K562 (cell line): Measurements from ENCODE around the gene ATP6V0A1. TPM values are rescaled to one million over a fixed set of nuclear protein-coding genes. Genes with fewer than 3 reads are reported as not detected.

Source experiments
- BCL6 ChIP-seq: fragments of 250-450 bp; sonication (Bioruptor Pico); IDR thresholded peaks from 2 replicates; pipeline ENCODE4 v1.4.0; 2020
- CAMTA2 ChIP-seq: fragments of 250-450 bp; sonication (Bioruptor Pico); conservative IDR thresholded peaks from 2 replicates; pipeline ENCODE4 v1.5.1; 2022
- CBX2 ChIP-seq: fragments of 200-600 bp; sonication (generic); IDR thresholded peaks from one replicate; pipeline ENCODE4 v1.6.1; 2012; ENCODE audit warnings: mild to moderate bottlenecking, low read length, inconsistent platforms; ENCODE audit not compliant: insufficient read depth, poor library complexity, severe bottlenecking
- DEAF1 ChIP-seq: fragments of 450-650 bp; formaldehyde crosslinking; IDR thresholded peaks from 2 replicates; pipeline ENCODE4 v1.4.0; 2020; ENCODE audit warnings: mild to moderate bottlenecking, moderate library complexity
- GABPB1 ChIP-seq: sonication (generic); formaldehyde crosslinking; IDR thresholded peaks from 2 replicates; pipeline ENCODE4 v1.8.0; 2022; ENCODE audit warnings: mild to moderate bottlenecking, missing genetic modification reagents
- HOMEZ ChIP-seq: fragments of 250-450 bp; sonication (Bioruptor Pico); IDR thresholded peaks from 2 replicates; pipeline ENCODE4 v1.4.0; 2020; ENCODE audit warnings: mild to moderate bottlenecking, moderate library complexity
- HOXB6 ChIP-seq: fragments of 250-450 bp; sonication (Bioruptor Pico); IDR thresholded peaks from 2 replicates; pipeline ENCODE4 v1.5.1; 2022; ENCODE audit warnings: mild to moderate bottlenecking, borderline replicate concordance
- JUNB ChIP-seq: fragments of 450-650 bp; formaldehyde crosslinking; conservative IDR thresholded peaks from 2 replicates; pipeline ENCODE4 v1.4.0; 2020; ENCODE audit warnings: mild to moderate bottlenecking
- MYBL2 ChIP-seq, 2 experiments: fragments of 450-650 bp in 1 of 2; sonication (generic) in 1 of 2; formaldehyde crosslinking in 1 of 2; IDR thresholded peaks; 2 replicates each; pipeline versions ENCODE4 v1.6.1 to v1.8.1; 2017 to 2022; ENCODE audit warnings: borderline replicate concordance in 1 of 2, inconsistent platforms in 1 of 2, low read depth in 1 of 2, mild to moderate bottlenecking in 1 of 2, missing genetic modification reagents in 1 of 2, moderate library complexity in 1 of 2
- NR2C2 ChIP-seq, 2 experiments: fragments of 200-800 bp in 1 of 2; sonication (Bioruptor generic) in 1 of 2; sonication (generic) in 1 of 2; formaldehyde crosslinking in 1 of 2; IDR thresholded peaks; 2 replicates each; pipeline versions ENCODE4 v1.6.1 to v1.8.0; 2016 to 2022; ENCODE audit warnings: mild to moderate bottlenecking in 1 of 2, missing compliant biosample characterization in 1 of 2, missing genetic modification characterization in 1 of 2, missing genetic modification reagents in 1 of 2
- SP1 ChIP-seq: sonication (generic); formaldehyde crosslinking; IDR thresholded peaks from 2 replicates; pipeline ENCODE4 v1.8.1; 2022; ENCODE audit warnings: mild to moderate bottlenecking, missing genetic modification reagents
- ZNF518B ChIP-seq: fragments of 250-450 bp; sonication (Bioruptor Pico); IDR thresholded peaks from 2 replicates; pipeline ENCODE4 v1.5.0; 2021; ENCODE audit warnings: mild to moderate bottlenecking, moderate library complexity
- ZNF655 ChIP-seq: fragments of 250-450 bp; sonication (Bioruptor Pico); IDR thresholded peaks from 2 replicates; pipeline ENCODE4 v1.5.0; 2021
- polyA plus RNA-seq, 8 experiments: library from polyadenylated mRNA; depleted of rRNA in 4 of 8; stranded (reverse) in 5 of 8; unstranded in 3 of 8; fragments of >200 nt; fragmentation: Nextera tagmentation in 2 of 8; fragmentation: Illumina TruSeq in 1 of 8; extraction: Ambion mirVana in 2 of 8; extraction: Trizol in 1 of 8; gene quantifications; 2 replicates each; pipeline versions ENCODE4 v1.2.1 to v1.2.3, GENCODE V29; 2011 to 2014; ENCODE audit warnings: inconsistent platforms in 1 of 8, missing spikeins in 1 of 8
- total RNA-seq, 7 experiments: library from RNA; depleted of rRNA in 6 of 7; stranded (reverse); fragments of >200 nt in 6 of 7; fragmentation: Illumina TruSeq in 2 of 7; extraction: Trizol in 2 of 7; gene quantifications; 2 replicates each; pipeline versions ENCODE4 v1.2.1 to v1.2.3, GENCODE V29; 2011 to 2021; ENCODE audit warnings: low replicate concordance in 1 of 7
- TF ChIP-seq, protein P1 (sequence below): fragments of 450-650 bp; IDR thresholded peaks from 2 replicates; pipeline ENCODE4 v1.6.1; 2016; ENCODE audit warnings: antibody characterized with exemption

The ATP6V0A1 gene
- total and polyA plus RNA-seq, 9 of the 15 experiments (the other 6 are each of a cell fraction or from before 2014, with no cell fraction given), result 11.8 to 158 (median 75.5) TPM

GRCh38 chr17:42535155-42536047 is 76.7 kb downstream of the ATP6V0A1 start (continued):
- TF ChIP-seq ZNF655 (CRISPR knock-in tag) (peak; percentile 46; the same call in 1 of the 2 replicates), CBX2 (no peak), SP1 (no peak), GABPB1 (CRISPR knock-in tag) (no peak), DEAF1 (0 out of 2 replicates have a peak, but pooled peaks have one; percentile 17), BCL6 (CRISPR knock-in tag) (peak; percentile 83; the same call in 1 of the 2 replicates), HOMEZ (CRISPR knock-in tag) (peak; percentile 95), CAMTA2 (CRISPR knock-in tag) (peak; percentile 90; the same call in 1 of the 2 replicates), MYBL2 (IDR thresholded peaks at IDR 0.05; ENCODE audit: low read depth) (no peak), MYBL2 (CRISPR knock-in tag; IDR thresholded peaks at IDR 0.05; ENCODE audit: borderline replicate concordance) (no peak), NR2C2 (CRISPR knock-in tag; IDR thresholded peaks at IDR 0.05) (no peak), NR2C2 (tag; IDR thresholded peaks at IDR 0.05) (peak; percentile 83), HOXB6 (CRISPR knock-in tag) (peak; percentile 61; the same call in 1 of the 2 replicates), JUNB (CRISPR knock-in tag) (0 out of 2 replicates have a peak, but pooled peaks have one; percentile 5), ZNF518B (CRISPR knock-in tag) (no peak)
- TF ChIP-seq, protein P1, sequence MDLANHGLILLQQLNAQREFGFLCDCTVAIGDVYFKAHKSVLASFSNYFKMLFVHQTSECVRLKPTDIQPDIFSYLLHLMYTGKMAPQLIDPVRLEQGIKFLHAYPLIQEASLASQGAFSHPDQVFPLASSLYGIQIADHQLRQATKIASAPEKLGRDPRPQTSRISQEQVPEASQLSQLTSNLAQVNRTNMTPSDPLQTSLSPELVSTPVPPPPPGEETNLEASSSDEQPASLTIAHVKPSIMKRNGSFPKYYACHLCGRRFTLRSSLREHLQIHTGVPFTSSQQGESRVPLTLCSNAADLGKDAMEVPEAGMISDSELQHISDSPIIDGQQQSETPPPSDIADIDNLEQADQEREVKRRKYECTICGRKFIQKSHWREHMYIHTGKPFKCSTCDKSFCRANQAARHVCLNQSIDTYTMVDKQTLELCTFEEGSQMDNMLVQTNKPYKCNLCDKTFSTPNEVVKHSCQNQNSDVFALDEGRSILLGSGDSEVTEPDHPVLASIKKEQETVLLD, result 0 out of 2 replicates have a peak, but pooled peaks have one; percentile 53
